HEK293 (cell line): Measurements from ENCODE around the gene URM1.

Experiments
- CTCF ChIA-PET: fragments of 350-600 bp; formaldehyde crosslinking; extraction: SDS; loops from one replicate; lab custom pipeline; 2021; ENCODE audit warnings: antibody characterized with exemption; lab: Yijun Ruan, JAX
- POLR2A ChIA-PET: fragments of 300-600 bp; formaldehyde crosslinking; extraction: SDS; loops from one replicate; lab custom pipeline; 2020; ENCODE audit warnings: antibody characterized with exemption, inconsistent platforms; lab: Yijun Ruan, JAX
- H3K27ac ChIP-seq: fragments of 200-500 bp; sonication (Bioruptor generic); 2 replicates; pipeline ENCODE4 v1.5.1; 2014; ENCODE audit warnings: low read depth, low read length, control low read depth, inconsistent platforms; ENCODE audit errors: extremely low read depth
- H3K36me3 ChIP-seq, 2 experiments: fragments of 200-500 bp in 1 of 2; sonication (Bioruptor generic) in 1 of 2; 1 replicate in 1 of 2; 2 replicates in 1 of 2; pipeline ENCODE4 v1.5.1; 2014 to 2017; ENCODE audit warnings: inconsistent platforms in 2 of 2, low read length in 2 of 2; ENCODE audit not compliant: control insufficient read depth in 2 of 2, insufficient read depth in 1 of 2
- H3K4me1 ChIP-seq: fragments of 200-500 bp; sonication (Bioruptor generic); 2 replicates; pipeline ENCODE4 v1.5.1; 2014; ENCODE audit warnings: mild to moderate bottlenecking, low read length, inconsistent platforms; ENCODE audit not compliant: control insufficient read depth, insufficient read depth
- H3K4me3 ChIP-seq: 2 replicates; pipeline ENCODE4 v1.5.1; 2011; ENCODE audit warnings: low read depth, mild to moderate bottlenecking, control low read depth, low read length, moderate library complexity
- H3K9me3 ChIP-seq: fragments of 200-500 bp; sonication (Bioruptor generic); 2 replicates; pipeline ENCODE4 v1.5.1; 2014; ENCODE audit warnings: low read depth, low read length, inconsistent platforms; ENCODE audit not compliant: control insufficient read depth, insufficient read depth
- BCL6B ChIP-seq: fragments of 450-650 bp; formaldehyde crosslinking; IDR thresholded peaks from 2 replicates; pipeline ENCODE4 v1.5.1; 2017; ENCODE audit warnings: missing biosample characterization, missing genetic modification characterization
- GFI1B ChIP-seq: fragments of 450-650 bp; formaldehyde crosslinking; IDR thresholded peaks from 2 replicates; pipeline ENCODE4 v1.5.1; 2016; ENCODE audit warnings: missing biosample characterization, missing genetic modification characterization
- PRDM4 ChIP-seq: fragments of 450-650 bp; formaldehyde crosslinking; IDR thresholded peaks from 2 replicates; pipeline ENCODE4 v1.5.1; 2017; ENCODE audit warnings: missing biosample characterization, missing genetic modification characterization
- REPIN1 ChIP-seq: fragments of 450-650 bp; formaldehyde crosslinking; IDR thresholded peaks from 2 replicates; pipeline ENCODE4 v1.5.1; 2017; ENCODE audit warnings: missing biosample characterization, missing genetic modification characterization, low read depth
- SCRT1 ChIP-seq: fragments of 450-650 bp; formaldehyde crosslinking; IDR thresholded peaks from 2 replicates; pipeline ENCODE4 v1.5.1; 2016; ENCODE audit warnings: missing biosample characterization, missing genetic modification characterization, borderline replicate concordance
- SCRT2 ChIP-seq: fragments of 450-650 bp; formaldehyde crosslinking; IDR thresholded peaks from 2 replicates; pipeline ENCODE4 v1.5.1; 2016; ENCODE audit warnings: missing biosample characterization, missing genetic modification characterization
- SP3 ChIP-seq: fragments of 450-650 bp; formaldehyde crosslinking; IDR thresholded peaks from 2 replicates; pipeline ENCODE4 v1.5.1; 2016; ENCODE audit warnings: missing biosample characterization, missing genetic modification characterization
- ZBTB1 ChIP-seq: fragments of 450-650 bp; formaldehyde crosslinking; IDR thresholded peaks from 2 replicates; pipeline ENCODE4 v1.5.1; 2016; ENCODE audit warnings: missing biosample characterization, missing genetic modification characterization
- ZBTB10 ChIP-seq: fragments of 450-650 bp; formaldehyde crosslinking; IDR thresholded peaks from 2 replicates; pipeline ENCODE4 v1.5.1; 2016; ENCODE audit warnings: missing biosample characterization, missing genetic modification characterization
- ZBTB6 ChIP-seq: fragments of 450-650 bp; formaldehyde crosslinking; IDR thresholded peaks from 2 replicates; pipeline ENCODE4 v1.5.1; 2017; ENCODE audit warnings: missing biosample characterization, missing genetic modification characterization
- ZFHX2 ChIP-seq: fragments of 450-650 bp; formaldehyde crosslinking; conservative IDR thresholded peaks from 2 replicates; pipeline ENCODE4 v1.5.1; 2016; ENCODE audit warnings: missing biosample characterization, missing genetic modification characterization
- ZFP37 ChIP-seq: fragments of 450-650 bp; formaldehyde crosslinking; IDR thresholded peaks from 2 replicates; pipeline ENCODE4 v1.5.1; 2016; ENCODE audit warnings: missing biosample characterization, missing genetic modification characterization
- ZNF132 ChIP-seq: fragments of 450-650 bp; formaldehyde crosslinking; IDR thresholded peaks from 2 replicates; pipeline ENCODE4 v1.5.1; 2017; ENCODE audit warnings: missing biosample characterization, missing genetic modification characterization, borderline replicate concordance
- ZNF140 ChIP-seq: fragments of 450-650 bp; formaldehyde crosslinking; IDR thresholded peaks from 2 replicates; pipeline ENCODE4 v1.5.1; 2016; ENCODE audit warnings: missing biosample characterization, missing genetic modification characterization
- ZNF174 ChIP-seq: fragments of 450-650 bp; formaldehyde crosslinking; IDR thresholded peaks from 2 replicates; pipeline ENCODE4 v1.5.0; 2017; ENCODE audit warnings: missing biosample characterization, mild to moderate bottlenecking, missing genetic modification characterization
- ZNF2 ChIP-seq: fragments of 450-650 bp; formaldehyde crosslinking; IDR thresholded peaks from 2 replicates; pipeline ENCODE4 v1.5.1; 2016; ENCODE audit warnings: missing biosample characterization, missing genetic modification characterization
- ZNF266 ChIP-seq: fragments of 450-650 bp; formaldehyde crosslinking; IDR thresholded peaks from 2 replicates; pipeline ENCODE4 v1.5.1; 2016; ENCODE audit warnings: missing biosample characterization, missing genetic modification characterization, low read depth
- ZNF311 ChIP-seq: fragments of 450-650 bp; formaldehyde crosslinking; IDR thresholded peaks from 2 replicates; pipeline ENCODE4 v1.5.1; 2017; ENCODE audit warnings: missing biosample characterization, missing genetic modification characterization, borderline replicate concordance
- ZNF426 ChIP-seq: fragments of 450-650 bp; formaldehyde crosslinking; IDR thresholded peaks from 2 replicates; pipeline ENCODE4 v1.5.1; 2017; ENCODE audit warnings: missing biosample characterization, missing genetic modification characterization, mild to moderate bottlenecking, inconsistent platforms, moderate library complexity
- ZNF561 ChIP-seq: fragments of 450-650 bp; IDR thresholded peaks from 2 replicates; pipeline ENCODE4 v1.5.1; 2018; ENCODE audit warnings: missing biosample characterization, missing genetic modification characterization, borderline replicate concordance
- ZNF660 ChIP-seq: fragments of 450-650 bp; IDR thresholded peaks from 2 replicates; pipeline ENCODE4 v1.5.1; 2018; ENCODE audit warnings: missing biosample characterization, mild to moderate bottlenecking, missing genetic modification characterization
- ZNF785 ChIP-seq: fragments of 450-650 bp; formaldehyde crosslinking; IDR thresholded peaks from 2 replicates; pipeline ENCODE4 v1.5.1; 2016; ENCODE audit warnings: missing biosample characterization, missing genetic modification characterization
- ZSCAN30 ChIP-seq: fragments of 450-650 bp; IDR thresholded peaks from 2 replicates; pipeline ENCODE4 v1.5.1; 2018; ENCODE audit warnings: missing biosample characterization, mild to moderate bottlenecking, missing genetic modification characterization, moderate library complexity

The URM1 gene

GRCh38 chr9:128349772-128350171, 21.4 kb upstream of the URM1 start:
- CTCF ChIA-PET, result interaction anchor here (0.9 to 1.6 kb wide), 4 partner anchors 12 to 89 kb away, joined by 3 to 5 read pairs (median 4); no protein-coding TSS in a partner anchor
- H3K36me3 ChIP-seq, result peaks cover 6 to 71% of the 10 kb centered on the region in 2 experiments; a peak in 2 of 3 replicates
- H3K27ac ChIP-seq, result no peak overlapping the region
- H3K4me3 ChIP-seq, result no peak overlapping the region
- TF ChIP-seq ZSCAN30 (no peak), SCRT2 (tag by site-specific recombination) (peak; percentile 98), ZFHX2 (tag by site-specific recombination) (no peak), ZNF2 (tag by site-specific recombination) (no peak), ZNF785 (tag by site-specific recombination) (no peak), SCRT1 (tag by site-specific recombination) (peak; percentile 98)
- H3K4me1 ChIP-seq, result no peaks in the 10 kb centered on the region
- POLR2A ChIA-PET, result interaction anchor here (1.1 to 1.8 kb wide), 2 partner anchors 8 to 12 kb away, joined by 3 to 4 read pairs; no protein-coding TSS in a partner anchor
- no peaks in the 10 kb centered on the region for H3K9me3 ChIP-seq

- TF ChIP-seq ZBTB10 (tag by site-specific recombination) (no peak), REPIN1 (tag by site-specific recombination) (no peak), GFI1B (tag by site-specific recombination) (no peak), ZNF132 (no peak), ZNF266 (tag by site-specific recombination) (no peak), ZFP37 (tag by site-specific recombination) (no peak), ZNF140 (no peak), ZNF426 (tag by site-specific recombination) (no peak), BCL6B (tag by site-specific recombination) (no peak)
- Histone ChIP-seq H3K27ac (no peak overlapping the region), H3K36me3 (peaks cover 0 to 54% of the 10 kb centered on the region in 2 experiments; a peak in 2 of 3 replicates), H3K4me3 (no peak overlapping the region), H3K9me3 (no peaks in the 10 kb centered on the region), H3K4me1 (no peaks in the 10 kb centered on the region)
- ChIA-PET CTCF (no interaction called here), POLR2A (no interaction called here)
Observed at GRCh38 chr9:128355451-128355850, 15.7 kb upstream of the URM1 start.

GRCh38 chr9:128358090-128358489, 13.1 kb upstream of the URM1 start:
- peaks cover 0 to 42% of the 10 kb centered on the region in 2 experiments; a peak in 2 of 3 replicates for H3K36me3 ChIP-seq
- no peaks in the 10 kb centered on the region for H3K9me3 ChIP-seq
- H3K4me3 ChIP-seq, result no peak overlapping the region
- ChIA-PET POLR2A (interaction anchor here (1.0 kb wide), 1 partner anchor 13 kb away, joined by 7 read pairs; the partner anchor contains the start of gene URM1), CTCF (interaction anchor here (0.6 to 0.9 kb wide), 3 partner anchors 17 to 244 kb away, joined by 3 read pairs; no protein-coding TSS in a partner anchor)
- H3K27ac ChIP-seq, result no peak overlapping the region
- no peaks in the 10 kb centered on the region for H3K4me1 ChIP-seq
- no peak for TF ChIP-seq ZNF561 (tag by site-specific recombination)
- TF ChIP-seq ZBTB1, result no peak
- no peak for TF ChIP-seq SP3
- TF ChIP-seq ZNF174 (tag by site-specific recombination), result no peak
- no peak for TF ChIP-seq ZNF311 (tag by site-specific recombination)
- TF ChIP-seq ZNF660, result no peak
- no peak for TF ChIP-seq PRDM4 (tag by site-specific recombination)
- no peak for TF ChIP-seq ZBTB6 (tag by site-specific recombination)
